Muscle of leg (tissue), 11 donors: ENCODE results near the gene STT3A. TPM values are rescaled to one million over a fixed set of nuclear protein-coding genes. Genes with fewer than 3 reads are reported as not detected.
"Not testable (repeated sequence)": the region's sequence is repeated elsewhere in the genome, so short reads cannot be mapped to it uniquely, and the experiment has no call there.

Experiments
- DNase-seq: peaks from one replicate; pipeline ENCODE4 v3.0.0; 2013
- H3K27ac ChIP-seq: one replicate; pipeline ENCODE4 v1.5.1; 2013; ENCODE audit warnings: mild to moderate bottlenecking, low read length, control low read depth
- H3K27me3 ChIP-seq: one replicate; pipeline ENCODE4 v1.6.1; 2013; ENCODE audit warnings: low read length; ENCODE audit not compliant: control insufficient read depth, insufficient read depth
- H3K36me3 ChIP-seq: one replicate; pipeline ENCODE4 v1.6.1; 2013; ENCODE audit warnings: low read length; ENCODE audit not compliant: control insufficient read depth, insufficient read depth
- H3K4me1 ChIP-seq: one replicate; pipeline ENCODE4 v1.6.1; 2013; ENCODE audit warnings: low read length; ENCODE audit not compliant: control insufficient read depth, insufficient read depth
- H3K4me3 ChIP-seq: one replicate; pipeline ENCODE4 v1.5.1; 2013; ENCODE audit warnings: low read length, control low read depth
- H3K9me3 ChIP-seq: replicated peaks from 2 replicates; pipeline ENCODE4 v1.6.1; 2013; ENCODE audit warnings: low read depth, low read length; ENCODE audit not compliant: control insufficient read depth
- WGBS: methylation state at CpG from one replicate; pipeline ENCODE4 v1.1.5; 2013; ENCODE audit warnings: missing lambda C conversion rate; ENCODE audit not compliant: insufficient coverage; 5-methylcytosine and 5-hydroxymethylcytosine counted together
- polyA plus RNA-seq, 8 donors: library from polyadenylated mRNA; unstranded; fragments of 120-200 nt; gene quantifications; one replicate each; pipeline versions ENCODE4 v1.2.1 to v1.2.3, GENCODE V29; 2013; ENCODE audit warnings: inconsistent platforms in 1 of 8, low replicate concordance in 1 of 8; ENCODE audit not compliant: insufficient read length in 8 of 8, insufficient read depth in 1 of 8
- total RNA-seq: library from RNA; stranded (reverse); fragments of 120-200 nt; gene quantifications from one replicate; pipeline ENCODE4 v1.2.4, GENCODE V29; 2013

Gene STT3A
- total and polyA plus RNA-seq, 9 donors = 68.9 to 158 (median 113) TPM

DNA sequence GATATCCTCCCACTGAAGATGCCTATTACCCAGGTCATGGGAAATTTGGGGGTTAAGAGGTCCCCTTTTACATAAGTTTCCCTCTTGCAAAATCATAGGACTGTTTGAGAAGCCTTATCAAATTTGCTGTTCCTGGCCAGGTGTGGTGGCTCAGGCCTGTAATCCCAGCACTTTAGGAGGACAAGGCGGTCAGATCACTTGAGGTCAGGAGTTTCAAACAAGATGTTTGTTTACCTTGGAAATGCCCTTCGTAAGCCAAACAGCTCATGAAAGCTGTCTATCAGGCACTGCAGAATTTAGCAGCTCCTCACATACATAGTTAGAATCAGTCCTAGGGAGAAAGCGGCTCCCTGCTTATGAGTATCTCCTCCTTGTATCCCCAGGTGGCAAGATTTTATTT is 28.3 kb upstream of the STT3A start:
- Histone ChIP-seq H3K4me3 (no peak overlapping the region), H3K27me3 (no peaks in the 10 kb centered on the region), H3K27ac (no peak overlapping the region), H3K4me1 (no peaks in the 10 kb centered on the region), H3K9me3 (no peaks in the 10 kb centered on the region), H3K36me3 (no peaks in the 10 kb centered on the region)
- no peak for DNase-seq
- WGBS = 73% methylated on average over 1 of the region's 3 CpGs

DNA sequence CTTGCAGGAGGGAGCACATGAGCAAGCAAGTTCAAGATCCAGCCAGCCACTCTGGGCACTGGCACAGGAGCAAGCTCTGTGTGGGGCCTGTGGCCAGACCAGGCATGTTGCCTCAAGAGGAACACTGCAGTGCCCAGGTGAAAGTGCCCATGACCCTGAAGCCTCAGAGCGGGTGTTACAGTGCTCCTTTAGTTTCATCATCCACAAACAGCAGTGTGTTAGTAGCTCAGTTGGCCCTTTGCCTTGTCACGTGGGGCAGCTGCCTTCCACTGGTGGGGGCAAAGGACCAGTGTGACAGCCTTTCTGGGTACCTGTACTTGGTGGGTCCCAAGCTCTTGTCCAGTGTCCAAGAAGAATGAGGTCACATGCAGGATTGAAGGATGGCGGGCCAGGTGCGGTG is 26.4 kb upstream of the STT3A start:
- no peak for DNase-seq
- peaks cover 11% of the 10 kb centered on the region for H3K4me1 ChIP-seq
- H3K27ac ChIP-seq = no peak overlapping the region
- H3K4me3 ChIP-seq = no peak overlapping the region
- WGBS = 89% methylated on average over 2 of the region's 4 CpGs
- no peaks in the 10 kb centered on the region for H3K27me3 ChIP-seq
- no peaks in the 10 kb centered on the region for H3K36me3 ChIP-seq
- H3K9me3 ChIP-seq = no peaks in the 10 kb centered on the region

DNA sequence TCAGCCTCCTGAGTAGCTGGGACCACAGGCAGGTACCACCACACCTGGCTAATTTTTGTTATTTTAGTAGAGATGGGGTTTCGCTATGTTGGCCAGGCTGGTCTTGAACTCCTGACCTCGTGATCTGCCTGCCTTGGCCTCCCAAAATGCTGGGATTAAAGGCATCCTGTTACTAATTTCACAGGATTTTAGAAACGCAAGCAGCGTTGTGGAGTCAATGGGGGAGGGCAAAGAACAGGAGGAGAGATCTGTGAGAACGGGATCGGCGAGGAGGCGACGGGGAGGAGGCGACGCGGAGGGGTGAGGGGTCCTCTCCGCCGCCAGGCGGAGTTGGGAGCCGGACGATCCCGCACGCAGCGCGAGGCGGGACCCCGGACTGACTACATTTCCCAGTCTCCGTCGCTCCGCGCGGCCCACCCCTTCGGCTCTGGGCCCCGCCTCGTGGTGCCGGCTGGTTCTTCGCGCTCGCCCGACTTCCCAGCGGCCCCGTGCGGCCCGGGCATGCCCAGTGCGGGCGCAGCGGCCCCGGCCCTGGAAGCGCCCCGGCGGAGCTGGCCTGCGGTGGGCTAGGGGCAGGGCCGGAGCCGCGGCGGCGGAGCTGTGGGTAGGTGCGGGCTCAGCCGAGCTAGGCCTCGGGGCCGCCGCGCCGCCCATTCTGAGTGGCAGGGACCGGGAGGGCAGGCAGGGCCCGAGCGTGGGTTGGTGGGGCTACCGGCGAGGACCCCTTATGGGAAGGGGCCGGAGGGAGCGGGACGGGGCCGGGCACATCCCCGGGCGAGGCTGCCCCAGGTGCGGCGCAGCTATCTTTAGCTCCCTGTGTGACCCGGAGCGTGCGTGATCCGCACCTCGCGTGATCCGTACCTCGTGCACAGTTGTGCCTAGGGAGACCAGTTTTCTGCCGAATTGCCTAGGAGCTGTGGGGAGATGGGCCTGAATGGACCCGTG is 23.4 kb upstream of the STT3A start, which contains the start of gene EI24:
Gene EI24 (plus strand): TSS at position 508 of the 945 bp plus-strand sequence. CDS start 3,051 bp downstream, outside the sequence.
- DNase-seq = peak; percentile 96
- 1% methylated on average over 77 of the region's 83 CpGs for WGBS
- Histone ChIP-seq H3K27me3 (no peaks in the 10 kb centered on the region), H3K4me3 (peak within 1 kb of the TSS; percentile 77), H3K36me3 (no peaks in the 10 kb centered on the region), H3K27ac (peak within 1 kb of the TSS; percentile 74), H3K9me3 (no peaks in the 10 kb centered on the region), H3K4me1 (peaks cover 11% of the 10 kb centered on the region)

GRCh38 chr11:125569915-125570621 is 22.6 kb upstream of the STT3A start:
- WGBS = 8% methylated on average over 8 of the region's 9 CpGs
- H3K27ac ChIP-seq = peak overlapping the region; percentile 74
- peak; percentile 47 for DNase-seq
- H3K4me3 ChIP-seq = peak overlapping the region; percentile 77
- no peaks in the 10 kb centered on the region for H3K27me3 ChIP-seq
- H3K4me1 ChIP-seq = peaks cover 11% of the 10 kb centered on the region
- H3K9me3 ChIP-seq = no peaks in the 10 kb centered on the region
- H3K36me3 ChIP-seq = peaks cover 7% of the 10 kb centered on the region

DNA sequence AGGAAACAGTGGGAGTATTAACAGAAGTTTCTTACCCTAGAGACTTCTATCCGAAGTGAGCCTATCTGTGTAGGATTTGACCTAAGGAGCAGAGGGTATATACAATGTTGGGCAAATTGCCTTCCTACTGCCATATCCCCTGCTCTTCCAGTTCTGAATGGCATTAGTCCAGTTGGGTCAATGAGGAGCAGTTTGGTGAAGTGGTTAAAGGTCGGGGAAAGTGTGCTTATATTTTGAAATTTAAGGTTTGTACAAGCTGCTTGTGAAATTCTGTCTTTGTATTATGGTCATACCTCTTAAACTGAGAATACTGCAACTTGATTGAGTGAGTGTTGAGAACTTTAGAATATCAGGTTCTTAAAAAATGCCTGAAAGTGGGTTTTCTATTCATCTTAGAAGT is 21.7 kb upstream of the STT3A start:
- Histone ChIP-seq H3K36me3 (peaks cover 14% of the 10 kb centered on the region), H3K4me3 (no peak overlapping the region)

GRCh38 chr11:125572916-125573315 is 19.7 kb upstream of the STT3A start:
- DNase-seq = no peak
- Histone ChIP-seq H3K4me3 (no peak overlapping the region), H3K27ac (no peak overlapping the region), H3K27me3 (no peaks in the 10 kb centered on the region), H3K9me3 (no peaks in the 10 kb centered on the region), H3K4me1 (peaks cover 11% of the 10 kb centered on the region), H3K36me3 (peaks cover 31% of the 10 kb centered on the region)
- no CpG with 5 or more reads among the region's 5 CpGs for WGBS

More for the DNA sequence above, 21.7 kb upstream of the STT3A start:
- no peak for DNase-seq
- H3K27ac ChIP-seq = no peak overlapping the region
- no CpG with 5 or more reads among the region's 2 CpGs for WGBS
- no peaks in the 10 kb centered on the region for H3K27me3 ChIP-seq
- H3K4me1 ChIP-seq = peaks cover 11% of the 10 kb centered on the region
- H3K9me3 ChIP-seq = no peaks in the 10 kb centered on the region

DNA sequence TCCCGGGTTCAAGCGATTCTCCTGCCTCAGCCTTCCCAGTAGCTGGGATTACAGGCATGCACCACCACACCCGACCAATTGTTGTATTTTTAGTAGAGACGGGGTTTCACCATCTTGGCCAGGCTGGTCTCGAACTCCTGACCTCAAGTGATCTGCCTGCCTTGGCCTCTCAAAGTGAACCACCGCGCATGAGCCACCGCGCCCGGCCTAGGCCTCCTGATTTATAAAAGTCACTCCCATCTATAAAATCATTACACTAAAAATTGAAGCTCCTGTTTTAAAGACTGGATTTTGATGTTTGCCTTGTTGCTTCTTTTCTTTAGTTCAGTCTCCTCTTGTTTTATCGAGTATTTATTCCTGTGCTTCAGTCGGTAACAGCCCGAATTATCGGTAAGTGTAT is 15.5 kb upstream of the STT3A start:
- 96% methylated on average over 4 of the region's 14 CpGs for WGBS
- not testable (repeated sequence) for DNase-seq, H3K4me1 ChIP-seq, H3K4me3 ChIP-seq, H3K9me3 ChIP-seq, H3K27me3 ChIP-seq, H3K27ac ChIP-seq
- peaks cover 58% of the 10 kb centered on the region for H3K36me3 ChIP-seq

DNA sequence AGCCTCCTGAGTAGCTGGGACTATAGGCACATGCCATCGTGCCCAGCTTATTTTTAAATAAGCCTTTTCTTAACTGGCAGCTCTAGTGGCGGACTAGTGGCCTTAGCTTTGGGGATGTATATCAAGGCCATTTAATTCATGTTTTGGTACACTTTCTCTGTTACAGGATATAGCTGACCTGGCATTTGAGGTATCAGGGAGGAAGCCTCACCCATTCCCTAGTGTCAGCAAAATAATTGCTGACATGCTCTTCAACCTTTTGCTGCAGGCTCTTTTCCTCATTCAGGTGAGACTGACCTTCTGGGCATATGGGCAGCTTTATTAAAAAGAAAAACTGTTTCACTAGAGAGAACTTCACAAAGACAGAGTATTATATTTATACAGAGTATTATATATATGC is 13.9 kb upstream of the STT3A start:
- H3K4me1 ChIP-seq = no peaks in the 10 kb centered on the region
- DNase-seq = no peak
- H3K36me3 ChIP-seq = peaks cover 69% of the 10 kb centered on the region
- H3K9me3 ChIP-seq = no peaks in the 10 kb centered on the region
- H3K27ac ChIP-seq = no peak overlapping the region
- H3K27me3 ChIP-seq = no peaks in the 10 kb centered on the region
- no CpG with 5 or more reads among the region's 2 CpGs for WGBS
- H3K4me3 ChIP-seq = no peak overlapping the region

DNA sequence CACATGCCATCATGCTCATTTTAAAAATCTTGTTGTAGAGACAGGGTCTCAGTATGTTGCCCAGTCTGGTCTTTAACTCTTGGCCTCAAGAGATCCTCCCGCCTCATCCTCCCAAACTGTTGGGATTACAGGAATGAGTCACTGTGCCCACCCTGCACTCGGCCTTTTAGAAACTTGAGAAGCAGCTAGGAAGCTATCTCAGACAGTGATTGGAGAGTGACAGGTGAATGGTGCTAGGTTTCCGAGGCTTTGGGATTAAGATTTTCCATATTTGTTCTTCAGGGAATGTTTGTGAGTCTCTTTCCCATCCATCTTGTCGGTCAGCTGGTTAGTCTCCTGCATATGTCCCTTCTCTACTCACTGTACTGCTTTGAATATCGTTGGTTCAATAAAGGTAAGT is 12.8 kb upstream of the STT3A start:
- 80% methylated on average over 1 of the region's 5 CpGs for WGBS

GRCh38 chr11:125583496-125583895 is 9.2 kb upstream of the STT3A start:
- DNase-seq = no peak
- H3K36me3 ChIP-seq = peaks cover 39% of the 10 kb centered on the region
- no peaks in the 10 kb centered on the region for H3K9me3 ChIP-seq
- H3K4me3 ChIP-seq = no peak overlapping the region
- no peaks in the 10 kb centered on the region for H3K27me3 ChIP-seq
- 95% methylated on average over 10 of the region's 11 CpGs for WGBS
- H3K27ac ChIP-seq = no peak overlapping the region
- no peaks in the 10 kb centered on the region for H3K4me1 ChIP-seq

More for the DNA sequence above, 12.8 kb upstream of the STT3A start:
- H3K27ac ChIP-seq = no peak overlapping the region
- H3K27me3 ChIP-seq = no peaks in the 10 kb centered on the region
- H3K4me3 ChIP-seq = no peak overlapping the region
- peak; percentile 7 for DNase-seq
- no peaks in the 10 kb centered on the region for H3K4me1 ChIP-seq
- H3K36me3 ChIP-seq = peaks cover 69% of the 10 kb centered on the region
- H3K9me3 ChIP-seq = no peaks in the 10 kb centered on the region
